Gastroesophageal sphincter (tissue), 2 donors: ENCODE measurements around the gene TPM1.
A peak's percentile ranks its signal among the peaks of the same experiment; 100 is the strongest.

ENCODE experiments used
- POLR2A ChIP-seq, 2 donors: fragments of 450-650 bp; IDR thresholded peaks; one replicate each; pipeline ENCODE4 v1.6.1; 2017; ENCODE audit warnings: antibody characterized with exemption in 2 of 2, mild to moderate bottlenecking in 2 of 2, moderate library complexity in 1 of 2
- POLR2AphosphoS5 ChIP-seq: sonication (generic); formaldehyde crosslinking; IDR thresholded peaks from one replicate; pipeline ENCODE4 v1.6.1; 2017; ENCODE audit warnings: antibody characterized with exemption

GRCh38 chr15:63048776-63049665 lies 6.5 kb downstream of the TPM1 start:
- TF ChIP-seq POLR2A (IDR thresholded peaks at IDR 0.05) (no peak), POLR2AphosphoS5 (peak; percentile 25)
